ENCODE results near the gene MSI2.

GRCh38 chr17:57517632-57518456, 261.5 kb downstream of the MSI2 start:
- TF ChIP-seq CTCF (IDR thresholded peaks at IDR 0.05) (no peak), POLR2A (IDR thresholded peaks at IDR 0.05) (no peak)
